ENCODE measurements around the gene TNFRSF8. TPM values are rescaled to one million over a fixed set of nuclear protein-coding genes. Genes with fewer than 3 reads are reported as not detected.

Gene TNFRSF8
- total RNA-seq, 4 donors from 2014 or later, result 0.84 to 4.9 (median 1.8) TPM; not detected in 1

- H3K27me3 ChIP-seq, result no peaks in the 10 kb centered on the region
- H3K4me3 ChIP-seq, result no peak overlapping the region
- H3K4me1 ChIP-seq, result peaks cover 0 to 30% (median 17%) of the 10 kb centered on the region in 4 donors
- no peak overlapping the region for H3K27ac ChIP-seq
- no peaks in the 10 kb centered on the region for H3K9me3 ChIP-seq
- WGBS, 2 donors, result 84 to 86% methylated on average over 7 of the region's 7 CpGs
- no peak for TF ChIP-seq POLR2A (IDR thresholded peaks at IDR 0.05)
- TF ChIP-seq CTCF (IDR thresholded peaks at IDR 0.05), result no peak
- TF ChIP-seq EP300 (IDR thresholded peaks at IDR 0.05), result no peak
- no peaks in the 10 kb centered on the region for H3K36me3 ChIP-seq
- no peak for DNase-seq (ENCODE audit: low spot score in 2 of 2)
Measured at GRCh38 chr1:12159816-12160215, 96.7 kb downstream of the TNFRSF8 start.

- H3K9me3 ChIP-seq, result no peaks in the 10 kb centered on the region
- H3K4me1 ChIP-seq, result peaks cover 0 to 39% (median 20%) of the 10 kb centered on the region in 4 donors
- no peak overlapping the region for H3K4me3 ChIP-seq
- WGBS, 2 donors, result 72 to 84% methylated on average over 2 of the region's 2 CpGs
- TF ChIP-seq POLR2A (IDR thresholded peaks at IDR 0.05), result no peak
- TF ChIP-seq CTCF (IDR thresholded peaks at IDR 0.05), result no peak
- no peak for TF ChIP-seq EP300 (IDR thresholded peaks at IDR 0.05)
- H3K36me3 ChIP-seq, result no peaks in the 10 kb centered on the region
- H3K27ac ChIP-seq, result peak overlapping the region; percentile 36 to 83 (median 77)
- no peaks in the 10 kb centered on the region for H3K27me3 ChIP-seq
- DNase-seq (ENCODE audit: low spot score in 2 of 2), result no peak
Measured at GRCh38 chr1:12161324-12161661, 98.2 kb downstream of the TNFRSF8 start.

GRCh38 chr1:12161662-12162458 is 98.8 kb downstream of the TNFRSF8 start:
- Histone ChIP-seq H3K36me3 (no peaks in the 10 kb centered on the region), H3K9me3 (no peaks in the 10 kb centered on the region), H3K4me3 (no peak overlapping the region), H3K27me3 (no peaks in the 10 kb centered on the region), H3K4me1 (peaks cover 0 to 43% (median 22%) of the 10 kb centered on the region in 4 donors), H3K27ac (peak overlapping the region; percentile 36 to 83 (median 77))
- 24 to 28% methylated on average over 8 to 9 of the region's 9 CpGs for WGBS, 2 donors
- peak in 1 of 2 donors; percentile 21 for TF ChIP-seq POLR2A (IDR thresholded peaks at IDR 0.05)
- TF ChIP-seq CTCF (IDR thresholded peaks at IDR 0.05), result no peak
- TF ChIP-seq EP300 (IDR thresholded peaks at IDR 0.05), result peak in 1 of 2 donors; percentile 87
- DNase-seq (ENCODE audit: low spot score in 2 of 2), result peak; percentile 67 to 77

GRCh38 chr1:12162459-12163137 is 99.5 kb downstream of the TNFRSF8 start:
- Histone ChIP-seq H3K36me3 (no peaks in the 10 kb centered on the region), H3K27ac (peak overlapping the region in 3 of 4 donors; percentile 72 to 83 (median 82)), H3K27me3 (no peaks in the 10 kb centered on the region), H3K9me3 (no peaks in the 10 kb centered on the region), H3K4me3 (no peak overlapping the region), H3K4me1 (peaks cover 0 to 48% (median 22%) of the 10 kb centered on the region in 4 donors)
- DNase-seq (ENCODE audit: low spot score in 2 of 2), result no peak
- 87 to 92% methylated on average over 11 of the region's 11 CpGs for WGBS, 2 donors
- TF ChIP-seq CTCF (IDR thresholded peaks at IDR 0.05), result no peak
- no peak for TF ChIP-seq EP300 (IDR thresholded peaks at IDR 0.05)
- no peak for TF ChIP-seq POLR2A (IDR thresholded peaks at IDR 0.05)

- H3K4me1 ChIP-seq, result peaks cover 0 to 52% (median 22%) of the 10 kb centered on the region in 4 donors
- H3K27me3 ChIP-seq, result no peaks in the 10 kb centered on the region
- no peaks in the 10 kb centered on the region for H3K9me3 ChIP-seq
- TF ChIP-seq POLR2A (IDR thresholded peaks at IDR 0.05) (no peak), EP300 (IDR thresholded peaks at IDR 0.05) (no peak), CTCF (IDR thresholded peaks at IDR 0.05) (no peak)
- H3K4me3 ChIP-seq, result no peak overlapping the region
- H3K27ac ChIP-seq, result no peak overlapping the region
- DNase-seq (ENCODE audit: low spot score in 2 of 2), result no peak
- 87 to 93% methylated on average over 9 of the region's 9 CpGs for WGBS, 2 donors
- H3K36me3 ChIP-seq, result no peaks in the 10 kb centered on the region
Measured at GRCh38 chr1:12163210-12163609, 100.1 kb downstream of the TNFRSF8 start.
